Kidney (tissue), 14 donors: ENCODE data around the gene POMT1. TPM values are rescaled to one million over a fixed set of nuclear protein-coding genes. Genes with fewer than 3 reads are reported as not detected.
A peak's percentile ranks its signal among the peaks of the same experiment; 100 is the strongest.
"Not testable (repeated sequence)": the region's sequence is repeated elsewhere in the genome, so short reads cannot be mapped to it uniquely, and the experiment has no call there.

ENCODE experiments used
- DNase-seq, 5 donors: peaks; one replicate each; pipeline ENCODE4 v3.0.0-alpha.2; 2013 to 2020
- FAIRE-seq: peaks from 2 replicates; lab custom pipeline; 2012; peaks lifted over from hg19 to GRCh38; lab: Jason Lieb, UNC
- H3K27ac ChIP-seq, 2 donors: one replicate each; pipeline ENCODE4 v1.7.0; 2013; ENCODE audit warnings: low read depth in 2 of 2, low read length in 2 of 2, inconsistent platforms in 1 of 2
- H3K27me3 ChIP-seq: one replicate; pipeline ENCODE4 v1.7.1; 2013; ENCODE audit warnings: low read length, inconsistent platforms; ENCODE audit not compliant: control insufficient read depth, insufficient read depth
- H3K36me3 ChIP-seq, 3 donors: one replicate each; pipeline versions ENCODE4 v1.7.0 to v1.7.1; 2013; ENCODE audit warnings: low read length in 3 of 3, control low read depth in 1 of 3, inconsistent platforms in 1 of 3; ENCODE audit not compliant: insufficient read depth in 3 of 3, control insufficient read depth in 2 of 3
- H3K4me1 ChIP-seq, 3 donors: one replicate each; pipeline versions ENCODE4 v1.7.0 to v1.7.1; 2013; ENCODE audit warnings: low read length in 3 of 3, inconsistent platforms in 1 of 3, low read depth in 1 of 3; ENCODE audit not compliant: control insufficient read depth in 2 of 3, insufficient read depth in 2 of 3
- H3K4me3 ChIP-seq, 3 donors: one replicate each; pipeline versions ENCODE4 v1.7.0 to v1.8.1; 2013; ENCODE audit warnings: low read length in 3 of 3, control low read depth in 1 of 3, inconsistent platforms in 1 of 3
- H3K9ac ChIP-seq, 3 donors: one replicate each; pipeline versions ENCODE4 v1.7.0 to v1.7.1; 2013; ENCODE audit warnings: low read length in 3 of 3, control low read depth in 1 of 3, inconsistent platforms in 1 of 3
- H3K9me3 ChIP-seq, 3 donors: one replicate each; pipeline versions ENCODE4 v1.7.0 to v1.7.1; 2013; ENCODE audit warnings: low read length in 3 of 3, control low read depth in 1 of 3, inconsistent platforms in 1 of 3; ENCODE audit not compliant: control insufficient read depth in 2 of 3, insufficient read depth in 1 of 3
- intact Hi-C: fragments of 100-400 bp; cut with DNase I; formaldehyde crosslinking; loops from one replicate; pipeline ENCODE4 v1.11.1; 2022
- polyA plus RNA-seq: library from polyadenylated mRNA; stranded (reverse); fragments of 350-450 nt; fragmentation: Illumina TruSeq; extraction: RNeasy Lipid Tissue Mini Kit (QIAGEN cat#74804); gene quantifications from one replicate; pipeline ENCODE4 v1.2.3, GENCODE V29; 2014; ENCODE audit warnings: low read depth, low replicate concordance; ENCODE audit not compliant: insufficient read depth
- total RNA-seq: library from RNA; stranded (reverse); fragmentation: NEBNext Ultra II Directional; extraction: Animal tissue kit (Norgen Biotek cat#: 25700); gene quantifications from one replicate; pipeline ENCODE4 v1.2.1, GENCODE V29; 2021
- TF ChIP-seq, protein P1 (sequence below): IDR thresholded peaks from 3 replicates; pipeline ENCODE4 v1.5.1; 2012; ENCODE audit warnings: mild to moderate bottlenecking, moderate library complexity, borderline replicate concordance; ENCODE audit not compliant: insufficient read depth; ENCODE audit errors: extremely low read depth
- donor health status: control.
- donor health status: control.
- donor health status: control.
- donor health status: control.
- donor health status: control.
- donor health status: DM: yes; HTN: yes; CAD: no.
- donor health status: Normal renal cell carcinoma (clear cell type).

The POMT1 gene
- total and polyA plus RNA-seq, 2 donors from 2014 or later, result 32.3 to 36.5 TPM

DNA sequence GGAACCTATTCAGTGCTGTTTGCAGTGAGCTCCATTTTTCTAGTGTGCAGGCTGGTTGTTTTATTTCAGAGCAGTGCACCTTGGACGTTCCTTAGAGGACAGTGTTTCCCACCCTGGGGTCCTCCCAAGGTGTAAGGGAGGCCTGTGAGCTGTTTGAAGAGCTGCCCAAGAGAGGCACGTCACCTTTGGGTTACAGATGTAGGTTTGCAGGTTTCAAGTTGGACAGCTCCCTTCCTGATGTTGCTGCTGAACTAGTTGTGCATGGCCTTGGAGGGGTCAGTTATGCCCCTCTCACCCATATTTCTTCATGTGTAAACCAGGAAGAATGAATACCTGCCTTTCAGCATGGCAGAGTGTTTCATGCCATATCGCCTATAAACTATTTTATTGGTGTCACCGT, 34.7 kb upstream of the POMT1 start:
- TF ChIP-seq, protein P1, sequence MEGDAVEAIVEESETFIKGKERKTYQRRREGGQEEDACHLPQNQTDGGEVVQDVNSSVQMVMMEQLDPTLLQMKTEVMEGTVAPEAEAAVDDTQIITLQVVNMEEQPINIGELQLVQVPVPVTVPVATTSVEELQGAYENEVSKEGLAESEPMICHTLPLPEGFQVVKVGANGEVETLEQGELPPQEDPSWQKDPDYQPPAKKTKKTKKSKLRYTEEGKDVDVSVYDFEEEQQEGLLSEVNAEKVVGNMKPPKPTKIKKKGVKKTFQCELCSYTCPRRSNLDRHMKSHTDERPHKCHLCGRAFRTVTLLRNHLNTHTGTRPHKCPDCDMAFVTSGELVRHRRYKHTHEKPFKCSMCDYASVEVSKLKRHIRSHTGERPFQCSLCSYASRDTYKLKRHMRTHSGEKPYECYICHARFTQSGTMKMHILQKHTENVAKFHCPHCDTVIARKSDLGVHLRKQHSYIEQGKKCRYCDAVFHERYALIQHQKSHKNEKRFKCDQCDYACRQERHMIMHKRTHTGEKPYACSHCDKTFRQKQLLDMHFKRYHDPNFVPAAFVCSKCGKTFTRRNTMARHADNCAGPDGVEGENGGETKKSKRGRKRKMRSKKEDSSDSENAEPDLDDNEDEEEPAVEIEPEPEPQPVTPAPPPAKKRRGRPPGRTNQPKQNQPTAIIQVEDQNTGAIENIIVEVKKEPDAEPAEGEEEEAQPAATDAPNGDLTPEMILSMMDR, result no peak
- FAIRE-seq, result no peak
- H3K27ac ChIP-seq, result no peak overlapping the region
- intact Hi-C loops, result no loop called here
- no peaks in the 10 kb centered on the region for H3K27me3 ChIP-seq
- H3K36me3 ChIP-seq, result peaks cover 20 to 65% (median 57%) of the 10 kb centered on the region in 3 donors
- no peak overlapping the region for H3K9ac ChIP-seq
- H3K9me3 ChIP-seq, result no peaks in the 10 kb centered on the region
- no peak overlapping the region for H3K4me3 ChIP-seq
- no peaks in the 10 kb centered on the region for H3K4me1 ChIP-seq
- DNase-seq, result no peak

GRCh38 chr9:131469356-131469755, 33.4 kb upstream of the POMT1 start:
- Histone ChIP-seq H3K9me3 (no peaks in the 10 kb centered on the region), H3K9ac (no peak overlapping the region), H3K4me3 (no peak overlapping the region), H3K27me3 (no peaks in the 10 kb centered on the region), H3K27ac (no peak overlapping the region), H3K4me1 (peaks cover 0 to 5% (median 0%) of the 10 kb centered on the region in 3 donors), H3K36me3 (peaks cover 21 to 66% (median 64%) of the 10 kb centered on the region in 3 donors)
- FAIRE-seq, result no peak
- TF ChIP-seq, protein P1, result no peak
- no peak for DNase-seq
- intact Hi-C loops, result no loop called here

- Histone ChIP-seq H3K4me3 (no peak overlapping the region), H3K36me3 (peaks cover 21 to 61% (median 58%) of the 10 kb centered on the region in 3 donors), H3K27ac (no peak overlapping the region), H3K9ac (no peak overlapping the region), H3K9me3 (no peaks in the 10 kb centered on the region), H3K27me3 (no peaks in the 10 kb centered on the region), H3K4me1 (peaks cover 0 to 5% (median 0%) of the 10 kb centered on the region in 3 donors)
- intact Hi-C loops, result no loop called here
- FAIRE-seq (no peak), DNase-seq (no peak)
- TF ChIP-seq, protein P1, result no peak
Observed at GRCh38 chr9:131469951-131470350, 32.8 kb upstream of the POMT1 start.

DNA sequence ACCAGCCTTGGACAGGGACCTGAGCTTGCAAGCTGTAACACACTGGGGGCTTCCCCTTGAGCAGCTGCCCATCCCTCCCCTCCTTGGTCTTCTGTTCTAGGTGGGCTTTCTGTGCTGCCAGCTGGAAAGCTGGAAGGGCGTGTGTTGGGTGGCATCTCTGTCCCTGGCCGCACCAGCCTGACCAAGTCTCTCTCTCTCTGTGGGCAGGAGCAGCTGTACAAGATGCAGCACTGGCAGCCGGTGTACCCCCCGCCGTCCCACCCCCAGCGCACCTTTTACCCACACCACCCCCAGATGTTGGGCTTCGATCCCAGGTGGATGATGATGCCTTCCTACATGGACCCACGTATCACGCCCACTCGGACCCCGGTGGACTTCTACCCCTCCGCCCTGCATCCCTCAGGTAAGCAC, 32.1 kb upstream of the POMT1 start:
- intact Hi-C loops, result no loop called here
- DNase-seq, result peak in 1 of 5 donors; percentile 26
- peaks cover 0 to 5% (median 0%) of the 10 kb centered on the region in 3 donors for H3K4me1 ChIP-seq
- H3K4me3 ChIP-seq, result no peak overlapping the region
- no peak for FAIRE-seq
- TF ChIP-seq, protein P1, result no peak
- H3K36me3 ChIP-seq, result peaks cover 21 to 57% (median 55%) of the 10 kb centered on the region in 3 donors
- H3K27ac ChIP-seq, result no peak overlapping the region
- H3K9me3 ChIP-seq, result no peaks in the 10 kb centered on the region
- no peak overlapping the region for H3K9ac ChIP-seq
- H3K27me3 ChIP-seq, result no peaks in the 10 kb centered on the region

DNA sequence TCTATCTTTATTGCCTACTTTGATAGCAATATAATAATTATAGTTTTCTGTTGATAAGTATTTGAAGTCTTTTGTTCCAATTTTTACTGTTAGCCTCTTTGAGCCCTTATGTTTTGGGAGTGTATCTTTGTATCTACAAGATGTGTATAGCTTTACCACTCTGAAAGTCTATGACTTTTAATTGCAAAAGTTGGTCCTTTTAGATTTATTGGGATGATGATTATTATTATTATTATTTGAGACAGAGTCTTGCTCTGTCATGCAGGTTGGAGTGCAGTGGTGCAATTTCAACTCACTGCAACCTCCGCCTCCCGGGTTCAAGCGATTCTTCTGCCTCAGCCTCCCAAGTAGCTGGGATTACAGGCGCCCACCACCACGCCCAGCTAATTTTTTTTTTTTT, 30.6 kb upstream of the POMT1 start:
- FAIRE-seq, intact Hi-C loops, H3K9ac ChIP-seq, H3K9me3 ChIP-seq, DNase-seq, H3K4me1 ChIP-seq, H3K4me3 ChIP-seq, H3K27ac ChIP-seq, H3K27me3 ChIP-seq: not testable (repeated sequence)
- peaks cover 19 to 68% (median 63%) of the 10 kb centered on the region in 3 donors for H3K36me3 ChIP-seq
